Measurements from ENCODE around the gene IGSF22. TPM values are rescaled to one million over a fixed set of nuclear protein-coding genes. Genes with fewer than 3 reads are reported as not detected.

The IGSF22 gene
- not detected in 2 replicates for total RNA-seq

GRCh38 chr11:18726040-18726439 is at the start of gene IGSF22:
IGSF22 (minus strand) TSS chr11:18726188; CDS start chr11:18724236, 1,952 bp downstream.

GRCh38 chr11:18698341-18699268 is 27.4 kb downstream of the IGSF22 start, which contains the start of gene TMEM86A:
TMEM86A (plus strand) TSS chr11:18698779; CDS start chr11:18698887, 108 bp downstream.

Other genes starting within 250 kb of the IGSF22 start
- gene TSG101, start 199.2 kb downstream of the IGSF22 start, total RNA-seq: 62.2 and 125 TPM in 2 replicates
- 11.9 and 17.9 TPM in 2 replicates for gene UEVLD, start 137.5 kb downstream of the IGSF22 start, total RNA-seq
- gene MISFA, start 126.4 kb downstream of the IGSF22 start, total RNA-seq: not detected in 2 replicates
- gene SPTY2D1, start 91.8 kb downstream of the IGSF22 start, total RNA-seq: 14.2 TPM in 2 replicates
- gene TMEM86A, start 27.4 kb downstream of the IGSF22 start, total RNA-seq: 1.2 TPM in 2 replicates
- gene PTPN5, start 65.6 kb upstream of the IGSF22 start, total RNA-seq: not detected in 2 replicates
- not detected in 2 replicates for gene MRGPRX1, start 213.2 kb upstream of the IGSF22 start, total RNA-seq